SK-N-MC (cell line): ENCODE measurements around the gene ABLIM3.

Experiments used
- DNase-seq: peaks from one replicate; pipeline ENCODE4 v3.0.0-alpha.2; 2011; ENCODE audit warnings: low read depth, low spot score
- H3K27ac ChIP-seq: fragments of 200-600 bp; sonication (generic); 2 replicates; pipeline ENCODE4 v1.5.1; 2016; ENCODE audit warnings: mixed run types
- H3K36me3 ChIP-seq: fragments of 200-600 bp; sonication (generic); 2 replicates; pipeline ENCODE4 v1.6.1; 2017; ENCODE audit warnings: antibody characterized with exemption, low read length, mixed read lengths; ENCODE audit not compliant: insufficient read depth
- H3K4me3 ChIP-seq: fragments of 200-600 bp; sonication (generic); 2 replicates; pipeline ENCODE4 v1.5.1; 2016
- H3K9ac ChIP-seq: fragments of 200-600 bp; sonication (generic); 2 replicates; pipeline ENCODE4 v1.8.0; 2017; ENCODE audit warnings: mixed run types, mixed read lengths; ENCODE audit not compliant: insufficient read length
- H3K9me3 ChIP-seq: fragments of 200-600 bp; sonication (generic); 2 replicates; pipeline ENCODE4 v1.6.1; 2017; ENCODE audit warnings: low read depth, mild to moderate bottlenecking, antibody characterized with exemption, low read length, moderate library complexity, mixed read lengths
- EZH2 ChIP-seq: fragments of 200-600 bp; sonication (generic); IDR thresholded peaks from one replicate; pipeline ENCODE4 v1.6.1; 2017; ENCODE audit warnings: antibody characterized with exemption
- FOXP2 ChIP-seq: optimal IDR thresholded peaks from 2 replicates; pipeline ENCODE3; 2011; ENCODE audit warnings: mild to moderate bottlenecking, moderate library complexity; ENCODE audit not compliant: insufficient read depth; ENCODE audit errors: extremely low read length, control extremely low read depth
- POLR2AphosphoS5 ChIP-seq: IDR thresholded peaks from 2 replicates; pipeline ENCODE4 v1.6.1; 2012; ENCODE audit warnings: mild to moderate bottlenecking, low read depth, low read length, borderline replicate concordance

The ABLIM3 gene

GRCh38 chr5:149150457-149150856, 9.2 kb downstream of the ABLIM3 start:
- H3K4me3 ChIP-seq: no peak overlapping the region
- no peak overlapping the region for H3K27ac ChIP-seq
- H3K36me3 ChIP-seq: no peaks in the 10 kb centered on the region
- H3K9me3 ChIP-seq: no peaks in the 10 kb centered on the region
- H3K9ac ChIP-seq: no peak overlapping the region
- DNase-seq: no peak
- TF ChIP-seq FOXP2 (no peak), POLR2AphosphoS5 (no peak)

GRCh38 chr5:149151717-149152116, 10.4 kb downstream of the ABLIM3 start:
- Histone ChIP-seq H3K27ac (no peak overlapping the region), H3K36me3 (no peaks in the 10 kb centered on the region), H3K4me3 (no peak overlapping the region), H3K9me3 (no peaks in the 10 kb centered on the region), H3K9ac (no peak overlapping the region)
- DNase-seq: no peak
- no peak for TF ChIP-seq EZH2
- no peak for TF ChIP-seq FOXP2
- no peak for TF ChIP-seq POLR2AphosphoS5

DNA sequence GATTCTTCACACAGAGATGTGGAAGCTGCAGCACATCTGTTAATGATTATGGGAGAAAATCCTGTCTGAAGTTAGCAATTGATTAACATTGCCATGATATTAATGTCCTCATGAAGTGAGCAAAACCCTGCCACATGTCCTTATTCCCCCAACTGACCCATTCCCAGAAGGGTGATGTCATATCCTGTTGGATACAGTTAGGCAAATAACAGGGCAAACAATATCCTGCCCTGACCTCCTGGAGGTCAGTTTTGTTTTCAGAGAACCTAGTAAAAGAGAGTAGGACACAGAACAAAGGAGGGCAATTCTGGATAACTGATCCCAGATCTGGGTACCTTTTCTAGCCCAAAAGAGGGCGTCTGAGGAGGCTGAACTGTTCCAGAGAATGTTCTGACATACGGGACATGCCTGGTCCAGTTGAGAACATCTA, 11.0 kb downstream of the ABLIM3 start:
- no peak overlapping the region for H3K27ac ChIP-seq
- H3K4me3 ChIP-seq: no peak overlapping the region
- H3K9ac ChIP-seq: no peak overlapping the region
- H3K9me3 ChIP-seq: no peaks in the 10 kb centered on the region
- H3K36me3 ChIP-seq: no peaks in the 10 kb centered on the region
- TF ChIP-seq POLR2AphosphoS5 (no peak), EZH2 (no peak), FOXP2 (no peak)
- DNase-seq: no peak

DNA sequence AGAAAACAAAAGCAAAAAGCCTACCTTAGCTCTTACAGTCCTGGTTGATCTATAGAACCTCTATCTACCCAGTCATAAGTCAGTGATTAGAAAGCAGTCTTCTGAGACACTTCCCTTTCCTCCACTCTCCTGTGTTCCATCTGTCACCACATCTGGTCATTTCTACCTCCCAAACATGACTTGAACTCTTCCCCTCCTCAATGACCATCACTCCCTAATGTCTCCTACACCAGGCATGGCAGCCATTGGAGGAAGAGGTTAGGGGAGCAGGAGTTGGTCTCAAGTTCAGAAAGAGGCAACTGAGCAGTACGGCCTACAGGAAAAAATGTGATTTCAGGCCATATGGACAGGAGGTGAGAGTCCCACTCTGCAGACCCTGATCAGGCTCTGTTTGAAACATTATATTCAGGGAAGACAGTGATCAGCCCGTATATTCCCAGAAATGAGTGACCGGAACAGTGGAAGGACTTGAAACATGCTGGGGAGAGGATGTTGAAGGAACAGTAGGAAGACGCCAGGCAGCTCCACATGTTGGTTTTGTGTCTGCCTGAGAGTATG, 12.0 kb downstream of the ABLIM3 start:
- DNase-seq: no peak
- Histone ChIP-seq H3K36me3 (no peaks in the 10 kb centered on the region), H3K4me3 (no peak overlapping the region), H3K9ac (no peak overlapping the region), H3K9me3 (no peaks in the 10 kb centered on the region), H3K27ac (no peak overlapping the region)
- TF ChIP-seq POLR2AphosphoS5: no peak
- TF ChIP-seq FOXP2: no peak
- no peak for TF ChIP-seq EZH2

- Histone ChIP-seq H3K9me3 (no peaks in the 10 kb centered on the region), H3K4me3 (no peak overlapping the region), H3K27ac (no peak overlapping the region), H3K9ac (no peak overlapping the region), H3K36me3 (no peaks in the 10 kb centered on the region)
- TF ChIP-seq FOXP2 (no peak), POLR2AphosphoS5 (no peak), EZH2 (no peak)
- no peak for DNase-seq
These were observed 12.7 kb downstream of the ABLIM3 start for GRCh38 chr5:149153751-149154610.

DNA sequence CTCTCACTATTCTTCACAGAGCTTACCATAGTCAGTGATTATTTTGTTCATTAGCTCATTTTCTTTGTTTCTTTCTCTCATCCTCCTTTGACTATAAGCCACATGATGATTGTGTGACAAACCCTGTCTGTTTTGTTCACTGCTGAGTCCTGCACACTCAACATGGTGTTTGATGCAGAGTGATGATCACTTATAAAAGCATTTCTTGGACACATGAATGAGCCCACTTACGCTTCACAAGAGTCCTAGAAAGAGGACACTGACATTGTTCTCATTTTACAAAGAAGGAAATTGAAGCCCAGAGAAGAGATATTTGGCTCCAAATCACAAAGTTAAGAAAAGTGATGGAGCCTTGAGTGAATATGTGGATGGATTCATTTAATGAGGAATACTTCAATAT, 13.4 kb downstream of the ABLIM3 start:
- Histone ChIP-seq H3K27ac (no peak overlapping the region), H3K9me3 (no peaks in the 10 kb centered on the region), H3K4me3 (no peak overlapping the region), H3K36me3 (no peaks in the 10 kb centered on the region), H3K9ac (no peak overlapping the region)
- TF ChIP-seq EZH2: no peak
- no peak for TF ChIP-seq POLR2AphosphoS5
- TF ChIP-seq FOXP2: no peak
- DNase-seq: no peak

DNA sequence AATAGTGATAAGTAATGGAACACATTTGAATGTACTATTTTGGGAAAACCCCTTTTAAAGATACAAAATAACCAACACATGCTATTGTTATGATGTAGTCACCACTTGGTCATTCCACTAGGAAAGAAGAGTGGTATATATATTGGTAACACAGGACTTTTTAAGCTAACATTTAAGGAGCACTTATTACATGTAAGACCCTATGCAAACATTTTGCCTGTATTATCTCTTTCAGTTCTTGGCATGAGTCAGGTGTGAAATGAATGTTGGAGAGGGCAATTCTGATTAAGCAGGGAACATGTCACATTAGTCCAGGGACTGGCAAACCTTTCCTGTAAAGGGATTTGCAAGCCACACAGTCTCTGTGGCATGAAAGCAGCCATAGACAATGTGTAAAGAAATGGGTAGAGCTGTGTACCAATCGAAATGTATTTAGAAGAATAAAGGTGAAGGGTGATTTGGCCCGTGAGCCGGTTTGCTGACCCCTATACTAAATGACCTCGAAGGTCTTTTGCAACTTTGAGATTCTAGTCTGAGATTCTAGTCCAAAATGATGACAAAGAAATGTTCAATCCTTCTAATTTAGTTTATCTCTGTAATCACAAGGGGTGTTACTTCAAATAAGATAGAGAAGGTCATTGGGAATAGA, 15.3 kb downstream of the ABLIM3 start:
- H3K36me3 ChIP-seq: no peaks in the 10 kb centered on the region
- DNase-seq: no peak
- no peak overlapping the region for H3K27ac ChIP-seq
- no peaks in the 10 kb centered on the region for H3K9me3 ChIP-seq
- no peak overlapping the region for H3K4me3 ChIP-seq
- H3K9ac ChIP-seq: no peak overlapping the region
- TF ChIP-seq FOXP2 (no peak), POLR2AphosphoS5 (no peak), EZH2 (no peak)

- DNase-seq: no peak
- Histone ChIP-seq H3K4me3 (no peak overlapping the region), H3K9ac (no peak overlapping the region), H3K9me3 (no peaks in the 10 kb centered on the region), H3K36me3 (no peaks in the 10 kb centered on the region), H3K27ac (no peak overlapping the region)
- no peak for TF ChIP-seq FOXP2
- no peak for TF ChIP-seq EZH2
- TF ChIP-seq POLR2AphosphoS5: no peak
These were observed 16.0 kb downstream of the ABLIM3 start for GRCh38 chr5:149157330-149157729.
